M059J (cell line): ENCODE results near the gene CD74. TPM values are rescaled to one million over a fixed set of nuclear protein-coding genes. Genes with fewer than 3 reads are reported as not detected.

ENCODE experiments used
- DNase-seq: peaks from one replicate; pipeline ENCODE4 v3.0.0-alpha.2; 2012; ENCODE audit warnings: low read depth
- total RNA-seq: library from RNA; depleted of rRNA; stranded (reverse); fragments of >200 nt; shearing (Covaris generic); gene quantifications from 2 replicates; pipeline ENCODE4 v1.2.3, GENCODE V29; 2014; rRNA removed

The CD74 gene
- total RNA-seq, 1 experiment from 2014 or later = 1.8 TPM

DNA sequence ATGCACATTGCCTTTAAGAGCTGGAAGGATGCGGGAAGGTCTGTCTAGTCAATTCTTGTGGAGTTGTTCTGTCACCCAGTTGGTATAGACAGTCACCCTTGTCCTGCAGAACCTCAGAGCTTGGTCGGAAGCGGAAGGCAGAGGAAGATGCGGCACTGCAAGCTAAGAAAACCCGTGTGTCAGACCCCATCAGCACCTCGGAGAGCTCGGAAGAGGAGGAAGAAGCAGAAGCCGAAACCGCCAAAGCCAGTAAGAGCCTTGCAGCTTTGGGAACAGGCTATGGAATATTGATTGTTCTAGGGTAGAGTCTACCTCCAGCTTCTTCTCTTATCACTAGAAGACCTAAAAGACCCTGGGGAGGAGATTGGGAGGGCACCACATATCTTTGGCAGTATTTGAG lies 48.7 kb downstream of the CD74 start:
- no peak for DNase-seq

DNA sequence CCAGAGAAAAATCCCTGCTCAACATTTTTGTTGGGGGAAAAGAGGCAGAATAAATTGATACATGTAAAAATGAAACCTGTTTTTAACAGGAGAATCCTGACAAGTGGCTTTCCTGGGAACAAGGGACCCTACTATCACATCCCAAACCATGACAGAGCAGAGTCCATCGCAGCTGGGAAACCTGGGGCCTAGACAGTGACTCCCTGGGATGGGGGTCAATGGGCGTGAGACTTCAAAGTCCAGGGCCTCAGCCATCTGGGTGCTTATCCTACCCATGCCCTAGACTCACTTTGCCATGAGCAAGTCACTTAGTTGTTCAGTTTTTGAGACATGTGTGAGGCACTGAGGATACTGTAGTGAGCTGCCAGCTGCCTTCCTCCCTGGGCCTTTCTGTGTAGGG lies 49.5 kb downstream of the CD74 start:
- no peak for DNase-seq

DNA sequence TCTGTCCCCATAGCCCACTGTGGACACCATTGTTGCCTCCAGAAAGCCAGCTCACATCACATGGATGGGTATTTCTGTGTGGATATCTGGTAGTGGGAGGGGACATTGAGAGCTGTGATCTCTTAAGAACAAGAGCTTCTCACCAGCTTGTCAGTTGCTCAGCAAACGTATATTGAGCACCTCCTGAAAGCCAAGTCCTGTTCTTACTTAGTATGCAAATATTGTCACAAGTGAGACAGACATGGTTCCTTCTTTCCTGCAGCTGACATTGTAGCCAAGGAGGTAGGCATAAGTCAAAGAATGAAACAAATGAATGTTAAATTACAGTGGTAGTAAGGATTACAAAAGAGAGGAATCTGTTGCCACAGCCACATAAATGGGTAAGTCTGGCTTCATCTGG lies 51.4 kb downstream of the CD74 start:
- no peak for DNase-seq

DNA sequence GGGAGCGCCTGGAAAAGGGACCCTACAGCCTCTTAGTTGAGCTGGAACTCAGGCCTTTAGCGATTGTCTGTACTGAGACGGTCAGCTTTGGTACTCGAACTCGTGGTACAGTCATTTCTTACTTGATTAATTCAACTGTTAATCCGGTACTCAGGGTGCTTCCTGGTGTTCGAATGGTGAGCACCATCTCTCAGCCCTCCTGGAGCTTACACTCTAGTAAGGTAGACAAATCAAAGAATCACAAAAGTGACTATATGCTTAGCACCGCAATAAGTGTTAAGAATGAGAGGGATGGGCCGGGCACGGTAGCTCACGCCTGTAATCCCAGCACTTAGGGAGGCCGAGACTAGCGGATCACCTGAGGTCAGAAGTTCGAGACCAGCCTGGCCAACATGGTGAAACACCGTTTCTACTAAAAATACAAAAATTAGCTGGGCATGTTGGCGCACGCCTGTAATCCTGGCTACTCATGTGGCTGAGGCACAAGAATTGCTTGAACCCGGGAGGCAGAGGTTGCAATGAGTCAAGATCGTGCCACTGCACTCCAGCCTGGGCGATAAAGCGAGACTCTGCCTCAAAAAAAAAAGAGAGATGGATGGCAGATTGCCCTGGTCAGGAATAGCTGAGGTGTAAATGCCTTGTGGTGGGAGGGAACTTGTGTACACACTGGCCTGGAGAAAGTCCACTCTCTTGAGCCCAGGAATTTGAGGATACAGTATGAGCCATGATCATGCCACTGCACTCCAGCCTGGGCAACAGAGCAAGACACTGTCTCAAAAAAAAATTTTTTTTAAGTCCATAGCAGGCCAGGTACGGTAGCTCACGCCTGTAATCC lies 54.2 kb downstream of the CD74 start:
- DNase-seq = peak; percentile 31

DNA sequence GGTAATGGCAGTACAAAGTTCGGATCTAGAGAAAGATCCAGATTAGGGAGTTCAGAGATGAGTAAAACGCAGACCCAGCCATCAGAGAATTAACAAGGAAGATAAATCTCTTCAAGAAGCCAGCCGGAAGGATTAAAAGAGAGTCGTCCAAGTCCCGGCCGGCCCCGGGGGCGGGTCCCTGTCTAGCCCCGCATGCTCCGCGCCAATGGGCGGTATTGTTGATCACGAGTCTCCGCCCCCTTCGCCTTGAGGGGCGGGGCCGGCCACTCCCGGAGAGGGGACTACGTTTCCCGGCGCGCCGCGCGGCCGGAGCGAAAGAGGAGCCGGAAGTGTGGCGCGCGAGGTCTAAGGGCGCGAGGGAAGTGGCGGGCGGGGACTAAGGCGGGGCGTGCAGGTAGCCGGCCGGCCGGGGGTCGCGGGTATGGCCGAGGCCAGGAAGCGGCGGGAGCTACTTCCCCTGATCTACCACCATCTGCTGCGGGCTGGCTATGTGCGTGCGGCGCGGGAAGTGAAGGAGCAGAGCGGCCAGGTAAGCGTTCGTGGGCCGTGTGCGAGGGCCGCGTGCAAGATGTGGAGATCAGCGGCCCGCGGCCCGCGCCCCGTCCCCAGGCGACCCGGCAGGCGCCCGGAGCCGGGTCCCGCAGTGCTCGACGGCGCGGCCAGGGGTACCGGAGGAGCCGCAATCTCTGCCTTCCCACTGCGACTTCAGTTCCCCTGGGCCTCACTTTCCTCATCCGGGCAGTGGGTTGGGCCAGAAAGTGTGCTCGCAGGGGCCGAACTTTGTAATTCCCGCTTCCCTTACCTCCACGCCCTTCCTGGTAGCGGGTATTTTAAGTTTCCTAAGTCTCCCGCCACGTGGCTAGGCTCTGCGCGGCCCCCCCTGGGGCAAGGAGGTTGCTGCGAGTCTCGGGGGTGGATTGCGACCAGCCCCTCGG lies 55.1 kb downstream of the CD74 start, which contains the start of gene TCOF1:
TSS of gene TCOF1 (plus strand) at position 372 of the 935 bp plus-strand sequence. CDS start at position 422, 50 bp downstream.
- DNase-seq = peak; percentile 95

DNA sequence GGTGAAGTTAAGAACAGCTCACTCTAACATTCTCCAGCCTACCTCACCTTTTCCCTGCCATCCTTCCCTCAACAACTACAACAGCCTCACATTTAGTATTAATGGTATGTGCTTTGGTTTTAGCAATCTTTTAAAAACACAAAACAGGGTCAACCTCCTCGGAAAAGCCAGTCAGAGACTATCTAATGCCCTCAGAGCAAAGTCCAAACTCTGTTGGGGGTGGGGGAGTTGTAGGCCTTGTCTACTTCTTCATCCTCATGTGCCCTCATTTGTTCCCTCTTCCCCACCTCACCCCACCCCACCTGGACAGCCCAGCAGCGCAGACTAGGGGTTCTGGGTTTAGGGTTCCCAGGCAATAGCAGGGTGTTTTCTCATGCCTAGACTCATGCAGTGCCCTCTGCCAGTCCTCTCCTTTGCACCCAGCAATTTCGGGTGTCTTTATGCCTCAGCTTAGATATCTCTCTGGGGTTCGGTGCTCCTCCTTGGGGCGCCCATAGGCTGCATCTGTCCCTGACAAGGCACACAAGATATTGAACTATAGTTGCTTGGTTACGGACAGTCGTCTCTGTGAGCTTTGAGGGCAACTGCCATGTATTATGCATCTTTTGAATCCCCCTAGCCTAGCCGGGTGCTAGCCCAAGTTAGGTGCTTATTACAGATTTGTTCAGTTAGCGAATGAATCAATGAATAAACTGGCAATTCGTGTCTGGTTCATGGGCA lies 56.0 kb downstream of the CD74 start:
- DNase-seq = no peak

DNA sequence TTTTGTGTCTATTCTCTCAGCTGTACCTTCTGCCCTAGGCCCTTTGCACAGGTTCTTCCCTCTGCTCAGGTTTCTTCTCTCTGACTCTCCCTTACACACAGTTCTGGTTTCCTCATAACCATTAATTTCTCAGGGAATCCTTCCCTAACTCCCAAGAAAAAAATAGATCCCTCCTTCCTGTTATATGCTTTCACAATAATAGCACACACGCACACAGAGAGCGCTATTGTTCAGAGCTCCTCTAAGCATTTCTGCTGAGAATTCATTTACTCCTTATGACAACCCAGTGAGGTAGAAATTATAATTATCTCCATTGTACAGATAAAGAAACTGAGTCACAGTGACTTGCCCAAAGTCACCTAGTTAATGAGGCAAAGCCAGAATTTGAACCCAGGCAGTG lies 56.9 kb downstream of the CD74 start:
- DNase-seq = no peak

DNA sequence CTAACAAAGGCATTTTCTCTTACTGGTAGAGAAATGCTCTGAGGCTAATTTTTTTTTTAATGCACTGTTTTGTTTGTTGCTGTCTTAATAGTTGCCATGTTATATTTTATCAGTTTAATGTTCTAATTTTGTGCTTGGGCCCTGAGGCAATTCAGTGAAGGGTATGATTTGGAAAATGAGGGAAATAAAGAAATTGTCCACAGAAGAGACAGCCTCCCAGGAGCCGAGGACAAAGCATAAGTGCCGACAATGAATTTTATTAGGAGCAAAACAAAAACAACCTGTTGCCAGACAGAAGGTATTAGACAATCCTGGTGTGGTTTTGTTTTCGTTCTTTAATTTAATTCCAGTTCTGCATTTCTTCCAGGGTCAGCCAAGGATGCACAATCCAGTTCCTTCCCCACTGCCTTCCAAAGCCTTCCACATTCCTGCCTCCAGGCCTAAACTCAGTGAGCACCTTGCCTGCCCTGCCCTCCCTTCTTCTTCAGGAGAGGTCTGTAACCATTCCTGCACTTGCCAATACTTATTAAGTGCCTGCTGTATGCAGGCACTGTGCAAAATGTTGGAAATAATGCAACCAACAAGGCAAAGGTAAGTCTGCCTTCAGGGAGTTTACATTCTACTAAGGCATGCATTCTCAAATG lies 59.6 kb downstream of the CD74 start:
- DNase-seq = peak; percentile 76

DNA sequence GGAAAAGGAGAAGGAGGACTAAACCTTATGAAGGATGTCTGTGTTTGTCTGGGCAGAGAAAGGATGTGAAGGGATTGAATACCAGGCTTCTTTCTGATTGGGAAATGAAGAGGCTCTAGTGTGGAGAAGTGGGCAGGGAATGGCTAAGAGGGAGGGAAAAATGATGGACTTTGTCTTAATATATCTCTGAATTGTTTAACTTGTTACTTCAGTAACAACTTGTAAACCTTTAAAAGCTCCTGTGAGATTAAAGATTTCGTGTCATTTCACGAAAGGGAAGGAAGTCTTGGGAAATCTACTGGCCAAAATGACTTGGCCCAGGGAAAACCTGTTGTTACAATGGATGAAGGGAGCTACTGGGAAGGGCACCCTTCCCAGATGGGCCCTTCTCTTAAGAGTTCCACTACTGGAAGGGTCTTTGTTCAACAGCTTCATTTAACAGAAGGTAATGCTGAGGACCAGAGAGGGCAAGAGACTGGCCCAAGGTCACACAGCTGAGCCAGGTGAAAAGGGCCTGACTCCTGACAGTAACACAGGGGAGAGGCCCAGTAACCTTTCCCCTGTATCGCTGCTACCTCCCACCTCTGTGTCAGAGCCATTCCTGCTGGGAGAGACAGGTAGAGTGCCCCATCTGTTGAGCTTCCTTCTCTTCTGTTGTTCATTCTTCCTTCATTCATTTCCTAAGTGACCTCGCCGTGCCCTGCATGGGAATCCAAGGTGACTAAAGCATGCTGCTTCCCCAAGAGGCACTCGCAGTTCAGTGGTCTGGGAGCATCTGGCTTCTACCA lies 60.3 kb downstream of the CD74 start:
- no peak for DNase-seq

Other genes with a start within 250 kb of the CD74 start
- not detected in 2 replicates for gene CDX1, start 246.1 kb downstream of the CD74 start, total RNA-seq
- gene SLC6A7, start 222.8 kb downstream of the CD74 start, total RNA-seq = not detected in 2 replicates
- gene CAMK2A, start 123.1 kb downstream of the CD74 start, total RNA-seq = 0.17 and 1.0 TPM in 2 replicates
- 32.7 and 51.2 TPM in 2 replicates for gene ARSI, start 110.0 kb downstream of the CD74 start, total RNA-seq
- 21.4 and 33.7 TPM in 2 replicates for gene TCOF1, start 55.2 kb downstream of the CD74 start, total RNA-seq
- gene RPS14, start 36.8 kb upstream of the CD74 start, total RNA-seq = 1,412 and 1,643 TPM in 2 replicates
- gene NDST1, start 95.2 kb upstream of the CD74 start, total RNA-seq = 24.3 and 44.2 TPM in 2 replicates
- 3.1 and 5.6 TPM in 2 replicates for gene SYNPO, start 227.8 kb upstream of the CD74 start, total RNA-seq
- 0.25 and 0.34 TPM in 2 replicates for gene MYOZ3, start 248.3 kb upstream of the CD74 start, total RNA-seq